22Rv1 (cell line): ENCODE results near the gene RAB13.

Experiments
- CTCF ChIP-seq: fragments of 450-650 bp; IDR thresholded peaks from 2 replicates; pipeline ENCODE4 v1.5.1; 2017; ENCODE audit warnings: mild to moderate bottlenecking
- ZFX ChIP-seq: fragments of 450-650 bp; IDR thresholded peaks from 2 replicates; pipeline ENCODE4 v1.6.1; 2017; ENCODE audit warnings: antibody characterized with exemption, borderline replicate concordance

GRCh38 chr1:153977250-153978240 is 8.6 kb downstream of the RAB13 start, which contains the start of gene JTB:
- TF ChIP-seq CTCF: peak; percentile 15; the same call in 1 of the 2 replicates
- no peak for TF ChIP-seq ZFX
